ENCODE results near the gene SLAMF1.

- TF ChIP-seq POLR2A (IDR thresholded peaks at IDR 0.05): no peak
- TF ChIP-seq CTCF (IDR thresholded peaks at IDR 0.05): no peak
These were observed 14.7 kb downstream of the SLAMF1 start for GRCh38 chr1:160631983-160632625.
